Small intestine (tissue), 7 donors: ENCODE measurements around the gene FAM117A. TPM values are rescaled to one million over a fixed set of nuclear protein-coding genes. Genes with fewer than 3 reads are reported as not detected.

ENCODE experiments used
- DNase-seq, 2 donors: peaks; one replicate each; pipeline versions ENCODE4 v3.0.0 to v3.0.0-alpha.2; 2013
- FAIRE-seq: peaks from 2 replicates; lab custom pipeline; 2012; peaks lifted over from hg19 to GRCh38; lab: Jason Lieb, UNC
- H3K27ac ChIP-seq, 3 donors: one replicate each; pipeline ENCODE4 v1.5.1; 2013; ENCODE audit warnings: low read length in 2 of 3, mild to moderate bottlenecking in 2 of 3, control low read depth in 1 of 3, inconsistent platforms in 1 of 3, low read depth in 1 of 3, moderate library complexity in 1 of 3
- H3K27me3 ChIP-seq, 3 donors: one replicate each; pipeline ENCODE4 v1.6.1; 2013; ENCODE audit warnings: low read length in 3 of 3, inconsistent platforms in 1 of 3; ENCODE audit not compliant: control insufficient read depth in 3 of 3, insufficient read depth in 3 of 3
- H3K36me3 ChIP-seq, 3 donors: one replicate each; pipeline ENCODE4 v1.6.1; 2013; ENCODE audit warnings: low read length in 3 of 3, inconsistent platforms in 1 of 3, low read depth in 1 of 3, mild to moderate bottlenecking in 1 of 3, moderate library complexity in 1 of 3; ENCODE audit not compliant: control insufficient read depth in 3 of 3, insufficient read depth in 2 of 3
- H3K4me1 ChIP-seq, 3 donors: one replicate each; pipeline ENCODE4 v1.6.1; 2013; ENCODE audit warnings: low read length in 2 of 3, inconsistent platforms in 1 of 3, low read depth in 1 of 3, mild to moderate bottlenecking in 1 of 3, moderate library complexity in 1 of 3; ENCODE audit not compliant: control insufficient read depth in 3 of 3, insufficient read depth in 2 of 3
- H3K4me3 ChIP-seq, 3 donors: one replicate each; pipeline ENCODE4 v1.5.1; 2013; ENCODE audit warnings: low read length in 3 of 3, control low read depth in 1 of 3, inconsistent platforms in 1 of 3, low read depth in 1 of 3, mild to moderate bottlenecking in 1 of 3, moderate library complexity in 1 of 3
- H3K9me3 ChIP-seq, 2 donors: one replicate each; pipeline ENCODE4 v1.6.1; 2013; ENCODE audit warnings: low read depth in 1 of 2, low read length in 1 of 2; ENCODE audit not compliant: control insufficient read depth in 2 of 2, insufficient read depth in 1 of 2
- WGBS, 3 donors: extraction: QIAGEN DNeasy Blood & Tissue Kit; methylation state at CpG; one replicate each; pipeline ENCODE4 v1.1.7; 2013; 5-methylcytosine and 5-hydroxymethylcytosine counted together
- polyA plus RNA-seq, 4 donors: library from polyadenylated mRNA; stranded (reverse) in 3 of 4; unstranded in 1 of 4; fragments of 200-250 nt in 3 of 4; fragments of 120-200 nt in 1 of 4; gene quantifications; one replicate each; pipeline versions ENCODE4 v1.2.1 to v1.2.3, GENCODE V29; 2013
- donor health status: healthy with polysubstance abuse.
- donor health status: control.
- donor health status: control.
- donor health status: Bipolar disorder and iron deficiency.
- donor health status: healthy.

FAM117A gene
- polyA plus RNA-seq, 4 donors: 2.9 to 9.4 (median 7.2) TPM

GRCh38 chr17:49692751-49693150 lies 71.2 kb downstream of the FAM117A start:
- no peak for DNase-seq
- no peak overlapping the region for H3K27ac ChIP-seq
- H3K9me3 ChIP-seq: no peaks in the 10 kb centered on the region
- peaks cover 0 to 3% (median 0%) of the 10 kb centered on the region in 3 donors for H3K4me1 ChIP-seq
- H3K27me3 ChIP-seq: peaks cover 0 to 18% (median 0%) of the 10 kb centered on the region in 3 donors
- H3K4me3 ChIP-seq: no peak overlapping the region
- FAIRE-seq: no peak
- H3K36me3 ChIP-seq: no peaks in the 10 kb centered on the region
- WGBS, 3 donors: 85 to 87% (median 86%) methylated on average over 4 of the region's 4 CpGs

- Histone ChIP-seq H3K27me3 (peaks cover 0 to 18% (median 0%) of the 10 kb centered on the region in 3 donors), H3K27ac (peak overlapping the region in 2 of 3 donors; percentile 54 to 56), H3K4me1 (peaks cover 0 to 3% (median 0%) of the 10 kb centered on the region in 3 donors), H3K9me3 (no peaks in the 10 kb centered on the region), H3K4me3 (no peak overlapping the region), H3K36me3 (no peaks in the 10 kb centered on the region)
- FAIRE-seq: no peak
- 50 to 69% (median 62%) methylated on average over 8 of the region's 8 CpGs for WGBS, 3 donors
- no peak for DNase-seq
Observed at GRCh38 chr17:49691677-49692191, 72.2 kb downstream of the FAM117A start.

- FAIRE-seq: no peak
- WGBS, 3 donors: 74 to 85% (median 83%) methylated on average over 9 of the region's 9 CpGs
- Histone ChIP-seq H3K9me3 (no peaks in the 10 kb centered on the region), H3K36me3 (no peaks in the 10 kb centered on the region), H3K27me3 (peaks cover 0 to 14% (median 0%) of the 10 kb centered on the region in 3 donors), H3K4me3 (no peak overlapping the region), H3K27ac (peak overlapping the region in 2 of 3 donors; percentile 54 to 56), H3K4me1 (peaks cover 0 to 3% (median 0%) of the 10 kb centered on the region in 3 donors)
- DNase-seq: no peak
Observed at GRCh38 chr17:49691086-49691676, 72.8 kb downstream of the FAM117A start.

GRCh38 chr17:49690256-49690655 lies 73.7 kb downstream of the FAM117A start:
- Histone ChIP-seq H3K4me1 (peaks cover 0 to 3% (median 0%) of the 10 kb centered on the region in 3 donors), H3K27me3 (peaks cover 0 to 13% (median 0%) of the 10 kb centered on the region in 3 donors), H3K9me3 (no peaks in the 10 kb centered on the region), H3K4me3 (no peak overlapping the region), H3K36me3 (no peaks in the 10 kb centered on the region), H3K27ac (no peak overlapping the region)
- DNase-seq: no peak
- WGBS, 3 donors: 34 to 55% (median 53%) methylated on average over 2 of the region's 2 CpGs
- FAIRE-seq: no peak

GRCh38 chr17:49688848-49689247 lies 75.1 kb downstream of the FAM117A start:
- Histone ChIP-seq H3K9me3 (no peaks in the 10 kb centered on the region), H3K4me1 (no peaks in the 10 kb centered on the region), H3K4me3 (no peak overlapping the region), H3K27ac (peak overlapping the region in 1 of 3 donors; percentile 45), H3K36me3 (no peaks in the 10 kb centered on the region), H3K27me3 (peaks cover 0 to 9% (median 0%) of the 10 kb centered on the region in 3 donors)
- WGBS, 3 donors: 79 to 84% (median 83%) methylated on average over 4 of the region's 4 CpGs
- DNase-seq (no peak), FAIRE-seq (no peak)

- WGBS, 3 donors: 59 to 72% (median 64%) methylated on average over 10 of the region's 10 CpGs
- FAIRE-seq (no peak), DNase-seq (peak; percentile 28 to 37)
- H3K4me1 ChIP-seq: no peaks in the 10 kb centered on the region
- no peaks in the 10 kb centered on the region for H3K9me3 ChIP-seq
- H3K4me3 ChIP-seq: no peak overlapping the region
- H3K36me3 ChIP-seq: no peaks in the 10 kb centered on the region
- H3K27me3 ChIP-seq: peaks cover 0 to 9% (median 0%) of the 10 kb centered on the region in 3 donors
- peak overlapping the region in 1 of 3 donors; percentile 73 for H3K27ac ChIP-seq
Observed at GRCh38 chr17:49687878-49688491, 75.9 kb downstream of the FAM117A start.

- Histone ChIP-seq H3K4me1 (peaks cover 0 to 7% (median 0%) of the 10 kb centered on the region in 3 donors), H3K9me3 (no peaks in the 10 kb centered on the region), H3K27ac (peak overlapping the region in 1 of 3 donors; percentile 27), H3K27me3 (peaks cover 0 to 2% (median 0%) of the 10 kb centered on the region in 3 donors), H3K4me3 (no peak overlapping the region), H3K36me3 (no peaks in the 10 kb centered on the region)
- FAIRE-seq: no peak
- 58 to 67% (median 63%) methylated on average over 9 of the region's 9 CpGs for WGBS, 3 donors
- DNase-seq: no peak
Observed at GRCh38 chr17:49681106-49681979, 82.6 kb downstream of the FAM117A start.

GRCh38 chr17:49680314-49680713 lies 83.6 kb downstream of the FAM117A start:
- Histone ChIP-seq H3K27ac (no peak overlapping the region), H3K9me3 (no peaks in the 10 kb centered on the region), H3K36me3 (no peaks in the 10 kb centered on the region), H3K4me1 (peaks cover 0 to 8% (median 2%) of the 10 kb centered on the region in 3 donors), H3K4me3 (no peak overlapping the region), H3K27me3 (peaks cover 0 to 2% (median 0%) of the 10 kb centered on the region in 3 donors)
- no peak for FAIRE-seq
- DNase-seq: no peak
- 59 to 76% (median 65%) methylated on average over 6 of the region's 6 CpGs for WGBS, 3 donors
